HFFc6 (cell line): ENCODE data around the gene TUBB2A. TPM values are rescaled to one million over a fixed set of nuclear protein-coding genes. Genes with fewer than 3 reads are reported as not detected.
"Not testable (repeated sequence)": the region's sequence is repeated elsewhere in the genome, so short reads cannot be mapped to it uniquely, and the experiment has no call there.

ENCODE experiments used
- DNase-seq: peaks from one replicate; pipeline ENCODE4 v3.0.0-alpha.2; 2018
- H3K27ac Mint-ChIP-seq: 2 replicates; pipeline ENCODE4 v1.8.0; 2020; ENCODE audit warnings: mild to moderate bottlenecking, mixed read lengths
- H3K27me3 Mint-ChIP-seq: 2 replicates; pipeline ENCODE4 v1.8.0; 2021; ENCODE audit warnings: mild to moderate bottlenecking, moderate library complexity, mixed read lengths; ENCODE audit not compliant: insufficient read depth
- H3K36me3 Mint-ChIP-seq: 2 replicates; pipeline ENCODE4 v1.8.0; 2021; ENCODE audit warnings: low read depth, mixed read lengths
- H3K4me1 Mint-ChIP-seq: 2 replicates; pipeline ENCODE4 v1.8.0; 2020; ENCODE audit warnings: low read depth, mixed read lengths
- H3K4me3 Mint-ChIP-seq: 2 replicates; pipeline ENCODE4 v1.8.0; 2020; ENCODE audit warnings: mild to moderate bottlenecking, moderate library complexity, mixed read lengths
- H3K9me3 Mint-ChIP-seq: 2 replicates; pipeline ENCODE4 v1.8.0; 2020; ENCODE audit warnings: mild to moderate bottlenecking, mixed read lengths
- CTCF ChIP-seq: fragments of 200-600 bp; sonication (generic); IDR thresholded peaks from 2 replicates; pipeline ENCODE4 v1.5.0; 2021; ENCODE audit warnings: antibody characterized with exemption, mild to moderate bottlenecking
- total RNA-seq, 6 experiments: library from RNA; stranded (reverse); fragmentation: NEBNext Ultra II Directional; extraction: Animal tissue kit (Norgen Biotek cat#: 25700); gene quantifications; 2 replicates in 1 of 6; 3 replicates in 5 of 6; pipeline ENCODE4 v1.2.3, GENCODE V29; 2021

TUBB2A gene
- total RNA-seq, 6 experiments from 2014 or later, result 114 to 152 (median 120) TPM

DNA sequence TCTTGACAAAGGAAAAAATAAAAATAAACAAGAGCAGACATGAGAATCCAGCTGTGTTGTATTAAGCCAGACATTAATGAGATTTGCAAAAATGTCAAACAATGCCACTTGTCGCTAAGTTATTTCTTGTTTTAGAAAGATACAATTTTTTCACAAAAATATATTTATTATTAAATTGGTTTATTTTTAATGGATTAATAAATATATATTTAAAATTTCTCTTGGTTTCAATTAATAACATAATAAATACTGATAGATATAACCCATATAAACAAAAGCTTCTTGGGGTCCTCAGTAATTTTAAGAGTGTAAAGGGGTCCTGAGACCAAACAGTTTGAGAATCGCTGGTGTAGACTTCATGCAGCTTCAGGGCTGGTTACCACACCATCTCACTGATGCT is 44.0 kb upstream of the TUBB2A start:
- H3K4me1 Mint-ChIP-seq, result peaks cover 30% of the 10 kb centered on the region
- H3K36me3 Mint-ChIP-seq, result peaks cover 6% of the 10 kb centered on the region; the same call in 1 of the 2 replicates
- DNase-seq, result no peak
- peaks cover 4% of the 10 kb centered on the region for H3K9me3 Mint-ChIP-seq
- no peak overlapping the region for H3K27ac Mint-ChIP-seq
- H3K4me3 Mint-ChIP-seq, result no peak overlapping the region
- peaks cover 5% of the 10 kb centered on the region; the same call in 1 of the 2 replicates for H3K27me3 Mint-ChIP-seq
- no peak for TF ChIP-seq CTCF

DNA sequence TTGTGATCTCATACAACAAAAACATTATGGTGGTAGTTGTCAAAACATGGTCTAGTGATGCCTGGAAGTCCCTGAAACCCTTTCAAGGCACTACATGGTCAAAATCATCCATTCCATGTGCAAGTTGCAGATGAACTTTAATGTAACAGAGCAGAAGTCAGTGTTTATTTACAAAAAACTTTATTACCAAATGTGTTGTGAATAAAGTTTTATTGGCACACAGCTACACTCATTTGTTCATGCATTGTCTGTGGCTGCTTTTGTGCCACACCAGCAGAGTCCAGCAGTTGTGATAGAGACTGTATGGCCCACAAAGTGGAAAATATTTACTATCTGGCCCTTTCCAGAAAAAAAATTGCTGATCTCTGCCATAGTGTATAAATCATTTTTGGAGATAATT is 43.3 kb upstream of the TUBB2A start:
- peaks cover 23% of the 10 kb centered on the region for H3K4me1 Mint-ChIP-seq
- H3K9me3 Mint-ChIP-seq, result peaks cover 4% of the 10 kb centered on the region
- TF ChIP-seq CTCF, result no peak
- no peak overlapping the region for H3K27ac Mint-ChIP-seq
- peaks cover 6% of the 10 kb centered on the region; the same call in 1 of the 2 replicates for H3K27me3 Mint-ChIP-seq
- no peak for DNase-seq
- H3K4me3 Mint-ChIP-seq, result no peak overlapping the region
- H3K36me3 Mint-ChIP-seq, result peaks cover 6% of the 10 kb centered on the region; the same call in 1 of the 2 replicates

GRCh38 chr6:3199382-3199781 is 42.0 kb upstream of the TUBB2A start:
- Mint-ChIP-seq H3K27me3 (peaks cover 6% of the 10 kb centered on the region; the same call in 1 of the 2 replicates), H3K4me1 (peaks cover 18% of the 10 kb centered on the region), H3K27ac (no peak overlapping the region), H3K9me3 (peaks cover 4% of the 10 kb centered on the region), H3K4me3 (no peak overlapping the region), H3K36me3 (peaks cover 6% of the 10 kb centered on the region; the same call in 1 of the 2 replicates)
- no peak for TF ChIP-seq CTCF
- DNase-seq, result no peak

DNA sequence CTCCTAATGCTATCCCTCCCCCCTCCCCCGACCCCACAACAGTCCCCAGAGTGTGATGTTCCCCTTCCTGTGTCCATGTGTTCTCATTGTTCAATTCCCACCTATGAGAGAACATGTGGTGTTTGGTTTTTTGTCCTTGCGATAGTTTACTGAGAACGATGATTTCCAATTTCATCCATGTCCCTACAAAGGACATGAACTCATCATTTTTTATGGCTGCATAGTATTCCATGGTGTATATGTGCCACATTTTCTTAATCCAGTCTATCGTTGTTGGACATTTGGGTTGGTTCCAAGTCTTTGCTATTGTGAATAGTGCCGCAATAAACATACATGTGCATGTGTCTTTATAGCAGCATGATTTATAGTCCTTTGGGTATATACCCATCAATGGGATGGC is 40.4 kb upstream of the TUBB2A start:
- DNase-seq, H3K27me3 Mint-ChIP-seq, H3K36me3 Mint-ChIP-seq, H3K27ac Mint-ChIP-seq, H3K4me1 Mint-ChIP-seq, H3K9me3 Mint-ChIP-seq, H3K4me3 Mint-ChIP-seq: not testable (repeated sequence)

- Mint-ChIP-seq H3K4me1 (no peaks in the 10 kb centered on the region), H3K4me3 (no peak overlapping the region), H3K27ac (no peak overlapping the region), H3K27me3 (peaks cover 6% of the 10 kb centered on the region; the same call in 1 of the 2 replicates), H3K9me3 (no peaks in the 10 kb centered on the region; the same call in 1 of the 2 replicates), H3K36me3 (peaks cover 6% of the 10 kb centered on the region; the same call in 1 of the 2 replicates)
- no peak for TF ChIP-seq CTCF
- DNase-seq, result no peak
These were observed 39.4 kb upstream of the TUBB2A start for GRCh38 chr6:3196770-3197169.

DNA sequence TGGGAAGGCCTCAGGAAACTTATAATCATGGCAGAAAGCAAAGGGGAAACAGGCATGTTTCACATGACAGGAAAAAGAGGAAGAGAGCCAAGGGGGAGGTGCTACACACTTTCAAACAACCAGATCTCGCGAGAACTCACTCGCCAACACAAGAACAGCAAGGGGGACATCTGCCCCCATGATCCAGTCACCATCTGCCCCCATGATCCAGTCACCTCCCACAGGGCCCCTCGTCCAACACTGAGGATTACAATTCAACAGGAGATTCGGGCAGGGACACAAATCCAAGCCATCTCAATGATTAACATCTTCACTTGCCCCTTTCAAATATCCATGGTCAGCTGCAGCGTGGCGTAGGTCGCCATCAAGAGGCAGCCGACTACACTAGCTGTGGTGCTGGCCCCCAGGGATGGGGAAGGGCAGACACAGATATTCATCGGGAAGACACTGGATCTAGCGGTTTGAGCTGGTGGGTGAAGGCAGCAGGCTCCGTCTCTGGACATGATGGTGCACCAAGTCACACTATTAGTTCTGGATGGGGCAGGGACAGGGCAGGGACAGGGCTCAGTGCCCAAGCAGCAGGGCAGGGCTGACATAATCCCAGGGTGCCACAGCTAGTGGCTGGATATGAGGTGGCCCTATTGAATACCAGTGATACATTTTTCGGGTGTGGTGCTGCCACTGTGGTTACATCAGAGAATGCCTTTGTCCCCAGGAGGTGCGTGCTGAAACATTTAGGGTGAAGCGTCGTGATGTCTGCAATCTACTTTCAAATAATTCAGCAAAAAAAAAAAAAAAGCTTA is 38.6 kb upstream of the TUBB2A start:
- H3K36me3 Mint-ChIP-seq, result peaks cover 9% of the 10 kb centered on the region; the same call in 1 of the 2 replicates
- DNase-seq, result no peak
- H3K27me3 Mint-ChIP-seq, result peaks cover 6% of the 10 kb centered on the region; the same call in 1 of the 2 replicates
- TF ChIP-seq CTCF, result no peak
- no peaks in the 10 kb centered on the region; the same call in 1 of the 2 replicates for H3K9me3 Mint-ChIP-seq
- no peak overlapping the region for H3K4me3 Mint-ChIP-seq
- H3K27ac Mint-ChIP-seq, result no peak overlapping the region
- H3K4me1 Mint-ChIP-seq, result no peaks in the 10 kb centered on the region
